ENCODE results near the gene PKM.

DNA sequence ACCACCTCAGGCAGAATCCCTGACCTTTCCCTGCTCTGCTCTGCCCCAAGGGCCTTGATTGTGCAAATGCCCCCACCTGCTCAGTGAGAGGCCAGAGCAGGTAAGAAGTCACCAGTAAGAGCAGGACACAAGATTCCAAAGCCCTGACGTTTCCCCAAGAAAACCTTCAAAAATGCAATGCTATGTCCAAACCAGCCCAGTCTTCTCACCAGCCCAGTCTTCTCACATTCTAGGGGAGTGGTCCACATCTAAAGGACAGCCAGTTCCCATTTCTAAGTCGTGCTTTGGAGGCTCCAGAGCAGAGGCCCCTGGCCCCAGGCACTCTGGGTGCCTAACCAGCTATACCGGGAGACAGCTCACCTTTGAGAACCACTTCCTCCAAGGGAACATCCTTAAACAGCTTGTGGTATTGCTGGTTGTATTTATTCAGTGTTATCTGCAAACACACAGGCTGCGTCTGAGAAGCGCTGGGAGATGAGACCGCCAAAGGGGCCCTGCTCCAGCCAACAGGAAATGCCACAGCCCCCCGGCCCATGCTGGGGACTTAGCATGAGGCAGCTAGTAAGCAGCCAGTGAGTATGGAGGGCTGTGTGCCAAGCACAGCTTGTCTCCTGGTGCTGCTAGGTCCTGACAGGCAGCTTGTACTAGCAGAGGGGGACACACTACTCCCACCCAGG is 62.7 kb downstream of the PKM start:
- TF ChIP-seq GATA2 (IDR thresholded peaks at IDR 0.05; ENCODE audit: low read depth, low read length) (no peak), GATA3 (IDR thresholded peaks at IDR 0.05; ENCODE audit: low read depth, low read length) (no peak)
